Left lung (tissue), 10 donors: ENCODE measurements around the gene EVL. TPM values are rescaled to one million over a fixed set of nuclear protein-coding genes. Genes with fewer than 3 reads are reported as not detected.

Source experiments
- ATAC-seq: fragments of 200-7000 bp; cut with Tn5 transposase; one replicate; pipeline ENCODE4 v1.9.1; 2020; ENCODE audit warnings: moderate library complexity
- DNase-seq, 4 donors: peaks; one replicate each; pipeline ENCODE4 v3.0.0-alpha.2; 2013 to 2020
- H3K27ac ChIP-seq, 2 donors: fragments of 200-600 bp; sonication (generic) in 1 of 2; one replicate each; pipeline versions ENCODE4 v1.5.0 to v1.8.0; 2020 to 2021
- H3K27me3 ChIP-seq, 2 donors: fragments of 200-600 bp; sonication (generic) in 1 of 2; one replicate each; pipeline versions ENCODE4 v1.5.0 to v1.8.0; 2020 to 2021
- H3K36me3 ChIP-seq, 2 donors: fragments of 200-600 bp; sonication (generic) in 1 of 2; one replicate each; pipeline versions ENCODE4 v1.5.0 to v1.8.0; 2020 to 2021
- H3K4me1 ChIP-seq, 2 donors: fragments of 200-600 bp; one replicate each; pipeline ENCODE4 v1.8.0; 2021
- H3K4me3 ChIP-seq, 2 donors: fragments of 200-600 bp; sonication (generic) in 1 of 2; one replicate each; pipeline versions ENCODE4 v1.5.0 to v1.8.0; 2020 to 2021; ENCODE audit warnings: mild to moderate bottlenecking in 1 of 2
- H3K9me3 ChIP-seq, 2 donors: fragments of 200-600 bp; sonication (generic) in 1 of 2; one replicate each; pipeline versions ENCODE4 v1.5.0 to v1.8.0; 2020 to 2021
- CTCF ChIP-seq, 2 donors: fragments of 200-600 bp; sonication (generic) in 1 of 2; IDR thresholded peaks; one replicate each; pipeline versions ENCODE4 v1.5.0 to v1.8.0; 2021; ENCODE audit warnings: antibody characterized with exemption in 2 of 2
- intact Hi-C, 2 donors: fragments of 100-400 bp; cut with DNase I; formaldehyde crosslinking; loops; one replicate each; pipeline versions ENCODE4 v1.11.2 to v1.14.2; 2022
- polyA plus RNA-seq, 6 donors: library from polyadenylated mRNA; unstranded; fragments of 120-200 nt; gene quantifications; one replicate each; pipeline ENCODE4 v1.2.1, GENCODE V29; 2013; ENCODE audit not compliant: insufficient read length in 6 of 6
- total RNA-seq, 2 donors: library from RNA; stranded (reverse); fragmentation: NEBNext Ultra II Directional; extraction: Animal tissue kit (Norgen Biotek cat#: 25700); gene quantifications; one replicate each; pipeline ENCODE4 v1.2.1, GENCODE V29; 2021
- donor health status: DM: no; HTN: yes; CAD: no.
- donor health status: DM: no; HTN: no; CAD: no.

EVL gene
- total and polyA plus RNA-seq, 8 donors, result 60.2 to 264 (median 197) TPM

- no peaks in the 10 kb centered on the region for H3K27me3 ChIP-seq
- no peaks in the 10 kb centered on the region for H3K36me3 ChIP-seq
- no peaks in the 10 kb centered on the region for H3K9me3 ChIP-seq
- H3K27ac ChIP-seq, result no peak overlapping the region
- no peak overlapping the region for H3K4me3 ChIP-seq
- peak in 1 of 4 donors; percentile 52 for DNase-seq
- intact Hi-C loops, result no loop called here
- no peaks in the 10 kb centered on the region for H3K4me1 ChIP-seq
- no peak for ATAC-seq
- TF ChIP-seq CTCF (IDR thresholded peaks at IDR 0.05), result no peak
These were observed 13.7 kb upstream of the EVL start for GRCh38 chr14:100051543-100051942.

DNA sequence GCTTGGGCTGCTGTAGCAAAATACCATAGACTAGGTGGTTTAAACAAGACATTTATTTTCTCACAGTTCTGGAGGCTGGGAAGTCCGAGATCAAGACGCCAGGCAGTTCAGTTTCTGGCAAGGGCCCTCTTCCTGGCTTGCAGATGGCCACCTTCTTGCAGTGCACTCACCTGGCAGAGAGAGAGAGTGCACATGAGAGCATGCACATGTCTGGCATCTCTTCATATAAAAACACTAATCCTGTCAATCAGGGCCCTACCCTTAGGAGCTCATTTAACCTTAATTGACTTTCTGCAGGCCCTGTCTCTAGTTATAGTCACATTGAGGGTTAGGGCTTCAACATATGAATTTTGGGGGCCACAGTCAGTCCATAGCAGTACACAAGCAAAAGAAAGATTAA is 12.4 kb upstream of the EVL start:
- Histone ChIP-seq H3K4me3 (no peak overlapping the region), H3K27ac (no peak overlapping the region), H3K4me1 (no peaks in the 10 kb centered on the region), H3K27me3 (no peaks in the 10 kb centered on the region), H3K9me3 (no peaks in the 10 kb centered on the region), H3K36me3 (no peaks in the 10 kb centered on the region)
- TF ChIP-seq CTCF (IDR thresholded peaks at IDR 0.05), result no peak
- intact Hi-C loops, result no loop called here
- ATAC-seq (no peak), DNase-seq (no peak)

- Histone ChIP-seq H3K9me3 (no peaks in the 10 kb centered on the region), H3K27ac (no peak overlapping the region), H3K4me3 (no peak overlapping the region), H3K27me3 (no peaks in the 10 kb centered on the region), H3K4me1 (no peaks in the 10 kb centered on the region), H3K36me3 (no peaks in the 10 kb centered on the region)
- ATAC-seq (no peak), DNase-seq (no peak)
- intact Hi-C loops, result no loop called here
- no peak for TF ChIP-seq CTCF (IDR thresholded peaks at IDR 0.05)
These were observed 10.7 kb upstream of the EVL start for GRCh38 chr14:100054316-100055075.

- intact Hi-C loops, result no loop called here
- H3K27ac ChIP-seq, result no peak overlapping the region
These were observed 8.8 kb upstream of the EVL start for GRCh38 chr14:100056431-100056830.

More at GRCh38 chr14:100056431-100056830, 8.8 kb upstream of the EVL start:
- Histone ChIP-seq H3K9me3 (no peaks in the 10 kb centered on the region), H3K27me3 (no peaks in the 10 kb centered on the region), H3K4me1 (no peaks in the 10 kb centered on the region), H3K36me3 (no peaks in the 10 kb centered on the region), H3K4me3 (no peak overlapping the region)
- TF ChIP-seq CTCF (IDR thresholded peaks at IDR 0.05), result no peak
- no peak for DNase-seq
- no peak for ATAC-seq
